Upper lobe of right lung (tissue), 1 donor: ENCODE data around the gene SBDS. TPM values are rescaled to one million over a fixed set of nuclear protein-coding genes. Genes with fewer than 3 reads are reported as not detected.
"Not testable (repeated sequence)": the region's sequence is repeated elsewhere in the genome, so short reads cannot be mapped to it uniquely, and the experiment has no call there.

ENCODE experiments used
- ATAC-seq: fragments of 200-7000 bp; cut with Tn5 transposase; one replicate; pipeline ENCODE4 v1.9.1; 2020; ENCODE audit warnings: mild to moderate bottlenecking, moderate library complexity
- DNase-seq: peaks from one replicate; pipeline ENCODE4 v3.0.0-alpha.2; 2020
- H3K27ac ChIP-seq: fragments of 200-600 bp; one replicate; pipeline ENCODE4 v1.8.0; 2022
- H3K27me3 ChIP-seq: fragments of 200-600 bp; one replicate; pipeline ENCODE4 v1.8.0; 2022; ENCODE audit warnings: mild to moderate bottlenecking
- H3K36me3 ChIP-seq: fragments of 200-600 bp; one replicate; pipeline ENCODE4 v1.8.0; 2022
- H3K4me1 ChIP-seq: fragments of 200-600 bp; one replicate; pipeline ENCODE4 v1.8.0; 2022
- H3K4me3 ChIP-seq: fragments of 200-600 bp; one replicate; pipeline ENCODE4 v1.8.0; 2022; ENCODE audit warnings: mild to moderate bottlenecking
- H3K9me3 ChIP-seq: fragments of 200-600 bp; one replicate; pipeline ENCODE4 v1.8.0; 2022
- CTCF ChIP-seq: fragments of 200-600 bp; IDR thresholded peaks from one replicate; pipeline ENCODE4 v1.8.0; 2022; ENCODE audit warnings: antibody characterized with exemption
- intact Hi-C: fragments of 100-400 bp; cut with DNase I; formaldehyde crosslinking; loops from one replicate; pipeline ENCODE4 v1.11.0; 2022
- total RNA-seq: library from RNA; stranded (reverse); fragmentation: NEBNext Ultra II Directional; extraction: Animal tissue kit (Norgen Biotek cat#: 25700); gene quantifications from one replicate; pipeline ENCODE4 v1.2.1, GENCODE V29; 2021
- donor health status: DM: no; HTN: yes; CAD: no; lungs with severe emphysema.

Gene SBDS
- total RNA-seq, 1 donor from 2014 or later, result 129 TPM

DNA sequence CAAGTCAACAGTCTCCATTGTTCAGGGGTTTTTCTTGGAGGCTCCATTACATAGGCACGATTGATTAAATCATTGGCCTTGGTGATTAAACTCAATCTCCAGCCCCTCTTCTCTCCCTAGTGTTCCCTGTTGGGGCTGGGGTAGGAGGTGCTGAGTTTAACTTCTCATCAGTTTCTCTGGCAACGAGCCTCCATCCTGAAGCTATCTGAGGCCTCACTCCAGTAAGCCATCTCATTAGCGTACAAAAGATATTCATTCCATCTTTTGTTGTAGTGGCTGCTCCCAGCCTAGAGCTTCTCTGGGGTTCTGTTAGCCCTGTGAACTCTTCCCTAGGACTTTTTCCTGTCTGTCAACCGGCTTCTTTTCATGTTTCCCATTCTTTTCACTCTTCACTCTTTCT is 12.9 kb upstream of the SBDS start:
- peaks cover 65% of the 10 kb centered on the region for H3K36me3 ChIP-seq
- DNase-seq (no peak), ATAC-seq (no peak)
- H3K4me3 ChIP-seq, result no peak overlapping the region
- no peaks in the 10 kb centered on the region for H3K4me1 ChIP-seq
- H3K27ac ChIP-seq, result no peak overlapping the region
- intact Hi-C loops, result no loop called here
- no peaks in the 10 kb centered on the region for H3K9me3 ChIP-seq
- H3K27me3 ChIP-seq, result no peaks in the 10 kb centered on the region
- no peak for TF ChIP-seq CTCF

GRCh38 chr7:67006965-67007364 is 11.6 kb upstream of the SBDS start:
- no peak for TF ChIP-seq CTCF
- H3K27me3 ChIP-seq, result no peaks in the 10 kb centered on the region
- DNase-seq, result no peak
- no peak for ATAC-seq
- no peaks in the 10 kb centered on the region for H3K4me1 ChIP-seq
- H3K4me3 ChIP-seq, result no peak overlapping the region
- no peaks in the 10 kb centered on the region for H3K9me3 ChIP-seq
- no peak overlapping the region for H3K27ac ChIP-seq
- H3K36me3 ChIP-seq, result peaks cover 61% of the 10 kb centered on the region
- intact Hi-C loops, result no loop called here

DNA sequence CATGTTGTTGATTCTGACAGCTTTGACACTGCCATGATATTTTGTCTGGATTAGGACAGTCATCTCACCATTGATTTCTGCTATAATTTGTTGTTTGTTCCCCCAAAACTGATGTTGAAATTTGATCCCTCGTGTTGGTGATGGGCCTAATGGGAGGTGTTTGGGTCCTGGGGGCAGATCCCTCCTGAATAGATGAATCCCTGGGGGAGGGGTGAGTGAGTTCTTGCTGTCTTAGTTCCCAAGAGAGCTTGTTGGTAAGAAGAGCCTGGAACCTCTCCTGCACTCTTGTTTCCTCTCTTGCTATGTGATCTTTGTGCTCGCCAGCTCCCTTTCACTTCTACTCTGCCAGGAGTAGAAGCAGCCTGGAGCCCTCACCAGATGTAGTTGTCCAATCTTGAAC is 8.8 kb upstream of the SBDS start:
- H3K36me3 ChIP-seq, result peaks cover 43% of the 10 kb centered on the region
- H3K27ac ChIP-seq, H3K9me3 ChIP-seq, ATAC-seq, DNase-seq, H3K4me3 ChIP-seq, H3K4me1 ChIP-seq, H3K27me3 ChIP-seq, intact Hi-C loops: not testable (repeated sequence)

- H3K36me3 ChIP-seq, result peaks cover 23% of the 10 kb centered on the region
- H3K27me3 ChIP-seq, H3K9me3 ChIP-seq, H3K4me1 ChIP-seq, H3K4me3 ChIP-seq, DNase-seq, H3K27ac ChIP-seq, intact Hi-C loops: not testable (repeated sequence)
- ATAC-seq, result peak; percentile 23
- peak; percentile 46 for TF ChIP-seq CTCF
Observed at GRCh38 chr7:67000601-67001258, 5.3 kb upstream of the SBDS start.

GRCh38 chr7:66996444-66997191 is 1.2 kb upstream of the SBDS start, which contains the start of gene TYW1:
Gene TYW1 (plus strand): TSS chr7:66996833. CDS start chr7:66996979, 146 bp downstream.
- ATAC-seq, result peak; percentile 95
- H3K36me3 ChIP-seq, result peaks cover 34% of the 10 kb centered on the region

GRCh38 chr7:66994691-66995049 is 716 bp downstream of the SBDS start:
- H3K27ac ChIP-seq, result peak overlapping the region; percentile 100
- H3K4me1 ChIP-seq, result peaks cover 20% of the 10 kb centered on the region
- H3K9me3 ChIP-seq, intact Hi-C loops, H3K27me3 ChIP-seq: not testable (repeated sequence)
- TF ChIP-seq CTCF, result peak; percentile 36
- peak; percentile 75 for DNase-seq
- H3K36me3 ChIP-seq, result peaks cover 52% of the 10 kb centered on the region
- peak overlapping the region; percentile 72 for H3K4me3 ChIP-seq
- peak; percentile 75 for ATAC-seq

More at GRCh38 chr7:66996444-66997191, 1.2 kb upstream of the SBDS start, which contains the start of gene TYW1:
- DNase-seq, result peak; percentile 98
- H3K4me3 ChIP-seq, result peak within 1 kb of the TSS; percentile 72
- H3K4me1 ChIP-seq, result peaks cover 20% of the 10 kb centered on the region
- H3K27me3 ChIP-seq, H3K9me3 ChIP-seq, intact Hi-C loops: not testable (repeated sequence)
- peak within 1 kb of the TSS; percentile 100 for H3K27ac ChIP-seq

GRCh38 chr7:66994051-66994450 is 1.3 kb downstream of the SBDS start:
- intact Hi-C loops, H3K9me3 ChIP-seq, H3K27me3 ChIP-seq, ATAC-seq, DNase-seq: not testable (repeated sequence)
- Histone ChIP-seq H3K4me3 (peak overlapping the region; percentile 72), H3K4me1 (peaks cover 20% of the 10 kb centered on the region), H3K27ac (peak overlapping the region; percentile 100), H3K36me3 (peaks cover 51% of the 10 kb centered on the region)

- peaks cover 72% of the 10 kb centered on the region for H3K36me3 ChIP-seq
- ATAC-seq, intact Hi-C loops: not testable (repeated sequence)
Observed at GRCh38 chr7:66989552-66989951, 5.8 kb downstream of the SBDS start.

DNA sequence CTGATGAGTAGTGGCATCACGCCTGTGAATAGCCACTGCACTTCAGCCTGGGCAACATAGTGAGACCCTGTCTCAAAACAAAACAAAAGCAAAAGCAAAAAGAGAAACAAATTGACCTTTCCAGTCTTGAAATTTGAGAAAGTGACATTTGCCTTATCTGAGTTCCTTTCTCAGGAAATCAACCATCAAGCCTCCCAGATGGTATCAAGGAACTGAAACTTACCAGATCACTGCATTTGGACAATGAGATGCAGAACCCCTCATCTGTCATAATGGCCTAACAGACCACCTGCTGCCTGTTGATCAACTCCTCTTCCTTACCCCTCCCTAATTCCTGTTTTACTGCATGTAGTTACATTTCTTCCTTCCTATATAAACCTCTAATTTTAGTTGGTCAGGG is 15.1 kb downstream of the SBDS start:
- H3K4me1 ChIP-seq, H3K9me3 ChIP-seq, intact Hi-C loops, ATAC-seq, H3K4me3 ChIP-seq, H3K36me3 ChIP-seq, DNase-seq, H3K27ac ChIP-seq, H3K27me3 ChIP-seq: not testable (repeated sequence)

More at GRCh38 chr7:66989552-66989951, 5.8 kb downstream of the SBDS start:
- H3K27ac ChIP-seq, H3K9me3 ChIP-seq, H3K27me3 ChIP-seq, H3K4me3 ChIP-seq, DNase-seq: not testable (repeated sequence)
- H3K4me1 ChIP-seq, result peaks cover 11% of the 10 kb centered on the region

DNA sequence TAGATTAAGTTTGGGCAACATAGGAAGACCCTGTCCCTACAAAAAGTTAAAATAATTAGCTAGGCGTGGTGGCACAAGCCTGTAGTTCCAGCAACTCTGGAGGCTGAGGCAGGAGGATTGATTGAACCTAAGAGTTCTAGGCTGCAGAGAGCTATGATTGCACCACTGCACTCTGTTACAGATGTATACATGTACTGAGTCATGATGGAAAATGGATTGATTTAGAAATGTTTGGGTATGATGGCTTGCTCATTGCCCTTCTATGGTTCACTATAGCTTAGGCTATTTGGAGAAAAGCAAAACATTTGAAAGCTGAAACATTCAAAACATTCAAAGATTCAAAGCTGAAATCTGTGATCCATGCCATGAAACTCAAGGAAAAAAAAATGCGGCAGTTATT is 16.4 kb downstream of the SBDS start:
- H3K27me3 ChIP-seq, H3K9me3 ChIP-seq, DNase-seq, H3K4me3 ChIP-seq, ATAC-seq, H3K36me3 ChIP-seq, intact Hi-C loops, H3K4me1 ChIP-seq, H3K27ac ChIP-seq: not testable (repeated sequence)
